Measurements from ENCODE around the gene WDR37.

Gene WDR37

DNA sequence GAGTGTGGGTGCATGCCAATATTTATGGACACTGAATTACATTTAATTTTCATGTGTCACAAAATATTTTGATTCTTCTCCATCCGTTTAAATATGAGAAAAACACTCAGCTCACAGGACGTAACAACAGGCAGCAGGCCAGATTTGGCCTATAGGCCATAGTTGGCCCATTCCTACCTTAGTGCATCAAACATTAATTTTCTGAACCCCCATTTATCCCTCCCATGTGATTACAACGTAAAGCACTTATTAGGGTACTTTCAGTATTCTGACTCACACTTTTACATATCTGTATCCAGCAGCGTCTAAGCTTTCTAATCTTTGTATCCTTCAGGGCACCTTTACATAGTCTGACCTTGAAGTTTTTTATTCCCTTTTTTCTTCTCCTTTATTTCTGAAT lies 11.2 kb upstream of the WDR37 start:
- Histone ChIP-seq H3K27me3 (ENCODE audit: insufficient read depth, low read depth) (no peaks in the 10 kb centered on the region), H4K20me1 (ENCODE audit: insufficient read depth) (0 out of 2 replicates have a peak, but pooled peaks cover 8% of the 10 kb centered on the region), H3K27ac (no peak overlapping the region), H3K4me3 (IDR thresholded peaks at IDR 0.05; ENCODE audit: insufficient read depth, low read depth, low read length) (no peak overlapping the region), H3K79me2 (ENCODE audit: insufficient read depth, low read depth) (peaks cover 41% of the 10 kb centered on the region), H3K9ac (no peak overlapping the region), H3K4me2 (no peak overlapping the region), H2AFZ (ENCODE audit: low read depth) (no peak overlapping the region), H3K36me3 (ENCODE audit: insufficient read depth) (peaks cover 32% of the 10 kb centered on the region; the same call in 1 of the 2 replicates), H3K4me1 (ENCODE audit: low read depth, poor library complexity, severe bottlenecking) (peaks cover 5% of the 10 kb centered on the region)
- TF ChIP-seq CTCF (conservative IDR thresholded peaks at IDR 0.05; ENCODE audit: low read depth, low read length), result no peak

GRCh38 chr10:1045415-1045814 lies 10.8 kb upstream of the WDR37 start:
- peaks cover 45% of the 10 kb centered on the region for H3K79me2 ChIP-seq (ENCODE audit: insufficient read depth, low read depth)

GRCh38 chr10:1047937-1048336 lies 8.2 kb upstream of the WDR37 start:
- Histone ChIP-seq H3K4me1 (ENCODE audit: low read depth, poor library complexity, severe bottlenecking) (peaks cover 22% of the 10 kb centered on the region), H3K9ac (peak overlapping the region; percentile 75), H3K4me2 (peak overlapping the region; percentile 52), H3K4me3 (IDR thresholded peaks at IDR 0.05; ENCODE audit: insufficient read depth, low read depth, low read length) (peak overlapping the region; percentile 62), H3K27ac (peak overlapping the region; percentile 87), H2AFZ (ENCODE audit: low read depth) (peak overlapping the region; percentile 45; the same call in 1 of the 2 replicates), H3K79me2 (ENCODE audit: insufficient read depth, low read depth) (peaks cover 70% of the 10 kb centered on the region), H4K20me1 (ENCODE audit: insufficient read depth) (0 out of 2 replicates have a peak, but pooled peaks cover 8% of the 10 kb centered on the region), H3K36me3 (ENCODE audit: insufficient read depth) (peaks cover 9% of the 10 kb centered on the region; the same call in 1 of the 2 replicates), H3K27me3 (ENCODE audit: insufficient read depth, low read depth) (no peaks in the 10 kb centered on the region)
- TF ChIP-seq CTCF (conservative IDR thresholded peaks at IDR 0.05; ENCODE audit: low read depth, low read length), result no peak

More at GRCh38 chr10:1045415-1045814, 10.8 kb upstream of the WDR37 start:
- H3K27me3 ChIP-seq (ENCODE audit: insufficient read depth, low read depth), result no peaks in the 10 kb centered on the region
- peaks cover 10% of the 10 kb centered on the region for H3K4me1 ChIP-seq (ENCODE audit: low read depth, poor library complexity, severe bottlenecking)
- no peak for TF ChIP-seq CTCF (conservative IDR thresholded peaks at IDR 0.05; ENCODE audit: low read depth, low read length)
- H2AFZ ChIP-seq (ENCODE audit: low read depth), result no peak overlapping the region
- H3K27ac ChIP-seq, result no peak overlapping the region
- no peak overlapping the region for H3K4me3 ChIP-seq (IDR thresholded peaks at IDR 0.05; ENCODE audit: insufficient read depth, low read depth, low read length)
- H3K36me3 ChIP-seq (ENCODE audit: insufficient read depth), result peaks cover 27% of the 10 kb centered on the region; the same call in 1 of the 2 replicates
- H4K20me1 ChIP-seq (ENCODE audit: insufficient read depth), result 0 out of 2 replicates have a peak, but pooled peaks cover 8% of the 10 kb centered on the region
- H3K4me2 ChIP-seq, result peak overlapping the region; percentile 12; the same call in 1 of the 2 replicates
- H3K9ac ChIP-seq, result no peak overlapping the region

DNA sequence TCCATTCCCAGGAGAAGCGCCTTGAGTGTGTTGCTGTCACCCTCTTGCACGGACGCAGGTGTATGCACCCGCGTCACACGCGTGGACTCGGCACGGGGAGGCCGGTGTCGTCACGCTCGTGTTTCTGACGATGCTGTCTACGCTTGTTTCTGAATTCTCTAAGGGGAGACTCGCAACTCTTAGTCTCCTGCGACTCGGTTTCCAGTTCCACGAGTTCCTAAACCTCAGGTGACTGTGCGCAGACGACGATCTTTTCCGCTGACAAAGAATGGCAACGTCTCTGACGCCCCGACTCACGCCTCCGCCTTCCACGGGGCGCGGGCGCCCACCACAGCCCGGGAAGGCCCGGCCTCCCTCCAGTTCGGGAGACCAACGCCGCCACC lies 7.8 kb upstream of the WDR37 start:
- Histone ChIP-seq H3K36me3 (ENCODE audit: insufficient read depth) (peaks cover 5% of the 10 kb centered on the region; the same call in 1 of the 2 replicates), H3K27me3 (ENCODE audit: insufficient read depth, low read depth) (no peaks in the 10 kb centered on the region), H3K9ac (peak overlapping the region; percentile 75), H3K4me2 (peak overlapping the region; percentile 52), H3K79me2 (ENCODE audit: insufficient read depth, low read depth) (peaks cover 74% of the 10 kb centered on the region), H3K4me1 (ENCODE audit: low read depth, poor library complexity, severe bottlenecking) (peaks cover 22% of the 10 kb centered on the region), H3K27ac (peak overlapping the region; percentile 87), H3K4me3 (IDR thresholded peaks at IDR 0.05; ENCODE audit: insufficient read depth, low read depth, low read length) (peak overlapping the region; percentile 62), H4K20me1 (ENCODE audit: insufficient read depth) (0 out of 2 replicates have a peak, but pooled peaks cover 8% of the 10 kb centered on the region), H2AFZ (ENCODE audit: low read depth) (peak overlapping the region; percentile 45; the same call in 1 of the 2 replicates)
- TF ChIP-seq CTCF (conservative IDR thresholded peaks at IDR 0.05; ENCODE audit: low read depth, low read length), result no peak
